Endometrial microvascular endothelial cells (primary cell): ENCODE measurements around the gene FNDC3B. TPM values are rescaled to one million over a fixed set of nuclear protein-coding genes. Genes with fewer than 3 reads are reported as not detected.
"Not testable (repeated sequence)": the region's sequence is repeated elsewhere in the genome, so short reads cannot be mapped to it uniquely, and the experiment has no call there.

Source experiments
- in situ Hi-C: cut with HindIII; loops from 2 replicates; pipeline ENCODE4 v1.10.0; 2017; ENCODE audit warnings: low sequenced_read_pairs, low pct_unique_long_range_greater_than_20kb; ENCODE audit errors: inconsistent ontology term
- total RNA-seq: library from RNA; depleted of rRNA; stranded (reverse); fragments of >200 nt; gene quantifications from one replicate; pipeline ENCODE4 v1.2.3, GENCODE V29; 2015; ENCODE audit errors: inconsistent ontology term

Gene FNDC3B
- 83.1 TPM for total RNA-seq

GRCh38 chr3:172039436-172040077 lies at the start of gene FNDC3B:
FNDC3B (plus strand) TSS chr3:172039578; CDS start chr3:172112480, 72,902 bp downstream.
- in situ Hi-C loops: no loop called here

DNA sequence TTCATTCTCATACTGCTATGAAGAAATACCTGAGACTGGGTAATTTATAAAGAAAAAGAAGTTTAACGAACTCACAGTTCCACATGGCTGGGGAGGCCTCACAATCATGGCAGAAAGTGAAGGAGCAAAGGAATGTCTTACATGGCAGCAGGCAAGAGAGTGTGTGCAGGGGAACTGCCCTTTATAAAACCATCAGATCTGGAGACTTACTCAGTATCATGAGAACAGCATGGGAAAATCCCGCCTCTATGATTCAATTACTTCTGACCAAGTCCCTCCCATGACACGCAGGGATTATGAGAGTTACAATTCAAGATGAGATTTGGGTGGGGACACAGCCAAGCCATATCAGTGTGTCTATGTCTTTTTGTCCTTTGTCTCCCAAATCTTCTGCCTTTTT lies 49.1 kb upstream of the FNDC3B start:
- in situ Hi-C loops: not testable (repeated sequence)

DNA sequence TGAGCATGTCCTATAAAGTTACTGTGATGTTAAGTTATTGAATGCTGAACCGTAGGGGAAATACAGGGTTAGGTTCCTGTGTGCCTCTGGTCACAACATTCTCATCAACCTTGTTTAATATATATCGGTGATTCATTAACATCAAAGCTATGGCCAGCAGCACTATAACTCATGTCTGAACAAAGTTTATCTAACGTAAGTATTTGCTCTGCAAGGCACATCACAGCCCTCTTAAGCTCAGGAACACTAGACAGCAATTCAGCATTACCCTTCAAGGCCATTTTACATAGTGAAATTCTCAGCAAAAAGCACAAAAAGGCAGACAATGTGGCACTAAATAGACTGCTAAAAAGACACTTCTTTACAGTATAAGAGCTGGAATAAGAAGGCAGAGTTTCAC lies 48.2 kb upstream of the FNDC3B start:
- in situ Hi-C loops: no loop called here

DNA sequence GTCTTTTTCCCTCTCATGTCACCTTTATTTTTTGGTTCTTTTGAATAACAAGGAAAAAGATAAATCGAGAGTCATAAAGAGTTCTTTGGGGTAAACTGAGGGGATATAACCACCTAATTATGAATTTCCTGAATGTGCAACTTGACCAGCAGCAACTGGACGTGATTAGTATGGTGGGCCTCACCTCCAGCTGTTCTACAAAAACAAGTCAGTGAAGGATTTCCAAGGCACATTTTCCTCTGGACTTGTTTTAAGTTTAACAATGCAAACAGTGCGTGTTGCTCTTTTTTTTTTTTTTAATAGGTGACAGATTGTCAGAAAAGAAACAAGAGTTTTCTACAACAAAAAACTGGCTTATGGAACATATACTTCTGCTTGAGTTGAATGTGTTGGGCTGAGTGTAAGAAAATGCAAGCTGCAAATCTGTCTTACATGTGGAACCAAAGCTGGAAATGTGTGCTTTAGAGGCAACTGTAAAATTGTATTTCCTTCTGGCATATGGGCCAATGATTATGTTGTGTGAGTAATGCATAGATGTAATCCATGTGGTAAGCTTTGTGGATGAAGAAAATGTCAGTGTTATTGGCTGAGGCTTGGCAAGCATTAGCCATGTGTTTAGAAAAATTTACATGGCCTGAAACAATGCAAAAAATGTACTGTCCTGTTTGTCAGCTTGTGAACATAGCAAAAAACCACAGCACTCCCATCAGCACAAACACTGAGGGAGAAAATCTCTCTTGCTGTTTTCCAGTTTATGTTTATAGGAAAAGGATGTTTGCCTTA lies 44.5 kb upstream of the FNDC3B start:
- in situ Hi-C loops: no loop called here

DNA sequence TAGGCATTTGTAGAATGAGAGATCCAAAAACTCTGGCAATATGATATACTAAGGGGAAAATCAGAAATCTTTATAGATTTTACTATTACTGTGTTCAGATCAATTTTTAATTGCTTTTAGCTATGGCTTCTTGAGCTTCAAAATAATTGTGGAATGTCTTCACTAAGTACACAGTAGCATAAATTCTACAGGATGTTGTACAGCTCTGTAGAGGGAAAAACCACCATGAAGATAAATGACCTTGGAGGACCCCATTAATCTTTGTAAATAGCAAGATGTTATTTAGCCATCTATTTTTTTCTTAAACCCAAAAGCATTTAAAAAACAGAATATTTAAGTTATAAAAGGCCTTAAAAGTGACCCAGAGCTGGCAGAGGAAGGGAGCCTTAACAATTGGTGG lies 43.9 kb upstream of the FNDC3B start:
- in situ Hi-C loops: no loop called here

GRCh38 chr3:171996178-171996817 lies 43.1 kb upstream of the FNDC3B start:
- in situ Hi-C loops: no loop called here

- in situ Hi-C loops: not testable (repeated sequence)
Observed at GRCh38 chr3:171998731-171999130, 40.6 kb upstream of the FNDC3B start.

GRCh38 chr3:172001616-172002015 lies 37.8 kb upstream of the FNDC3B start:
- in situ Hi-C loops: not testable (repeated sequence)

DNA sequence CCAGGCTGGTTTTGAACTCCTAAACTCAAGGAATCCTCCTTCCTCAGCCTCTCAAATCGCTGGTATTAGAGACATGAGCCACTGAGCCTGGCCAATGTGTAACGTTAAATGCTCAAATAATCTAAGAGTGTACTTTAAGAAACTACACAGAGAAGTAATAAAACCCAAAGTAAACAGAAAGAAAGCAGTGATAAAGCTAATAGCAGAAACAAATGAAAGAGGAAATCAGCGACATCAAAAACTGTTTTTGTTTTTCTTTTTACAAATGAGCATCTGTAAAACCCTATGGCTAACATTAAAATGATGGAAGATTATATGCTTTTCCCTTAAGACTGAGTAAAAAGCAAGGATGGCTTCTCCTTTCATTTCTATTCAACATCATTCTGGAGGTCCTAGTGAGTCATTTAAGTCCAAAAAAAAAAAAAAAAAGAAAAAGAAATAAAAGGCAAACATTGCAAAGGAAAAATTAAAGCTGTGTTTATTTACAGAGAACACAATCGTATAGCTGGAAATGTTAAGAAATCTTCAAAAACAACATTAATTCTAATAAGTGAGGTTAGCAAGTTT lies 36.8 kb upstream of the FNDC3B start:
- in situ Hi-C loops: no loop called here

- in situ Hi-C loops: no loop called here
Observed at GRCh38 chr3:172003146-172003545, 36.2 kb upstream of the FNDC3B start.

DNA sequence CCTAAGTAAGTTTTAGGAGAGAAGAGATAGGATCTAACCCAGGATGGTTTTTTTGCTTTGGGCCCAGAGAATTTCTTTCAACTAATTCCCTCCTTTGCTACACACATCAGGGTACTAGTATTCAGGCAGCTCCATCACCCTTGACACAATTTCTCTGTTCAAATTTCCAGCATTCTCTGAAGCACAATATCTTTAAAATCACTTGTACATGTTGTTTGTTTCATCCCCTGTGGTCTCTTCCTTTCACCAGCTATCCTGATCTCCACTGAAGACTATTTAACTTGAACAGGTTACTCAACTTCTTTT lies 32.4 kb upstream of the FNDC3B start:
- in situ Hi-C loops: no loop called here

- in situ Hi-C loops: no loop called here
Observed at GRCh38 chr3:172009803-172010202, 29.6 kb upstream of the FNDC3B start.

GRCh38 chr3:172012775-172013174 lies 26.6 kb upstream of the FNDC3B start:
- in situ Hi-C loops: no loop called here

- in situ Hi-C loops: no loop called here
Observed at GRCh38 chr3:172014145-172014544, 25.2 kb upstream of the FNDC3B start.

DNA sequence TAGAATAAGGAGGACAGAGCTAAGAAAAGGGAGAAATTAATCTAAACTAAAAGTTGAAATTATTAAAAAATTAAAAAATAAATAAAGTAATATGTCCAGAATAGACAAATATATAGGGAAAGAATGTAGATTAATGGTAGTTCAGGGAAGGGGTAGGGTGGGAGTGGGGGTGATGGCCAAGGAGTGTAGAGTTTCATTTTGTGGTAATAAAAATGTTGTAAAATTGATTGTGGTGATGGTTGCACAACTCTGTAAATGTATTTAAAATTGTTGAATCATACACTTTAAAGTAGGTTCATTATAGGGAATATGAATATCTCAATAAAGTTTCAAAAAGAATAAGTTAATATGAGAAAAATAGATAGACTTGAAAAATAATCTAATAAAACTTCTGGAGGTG lies 21.0 kb upstream of the FNDC3B start:
- in situ Hi-C loops: no loop called here

DNA sequence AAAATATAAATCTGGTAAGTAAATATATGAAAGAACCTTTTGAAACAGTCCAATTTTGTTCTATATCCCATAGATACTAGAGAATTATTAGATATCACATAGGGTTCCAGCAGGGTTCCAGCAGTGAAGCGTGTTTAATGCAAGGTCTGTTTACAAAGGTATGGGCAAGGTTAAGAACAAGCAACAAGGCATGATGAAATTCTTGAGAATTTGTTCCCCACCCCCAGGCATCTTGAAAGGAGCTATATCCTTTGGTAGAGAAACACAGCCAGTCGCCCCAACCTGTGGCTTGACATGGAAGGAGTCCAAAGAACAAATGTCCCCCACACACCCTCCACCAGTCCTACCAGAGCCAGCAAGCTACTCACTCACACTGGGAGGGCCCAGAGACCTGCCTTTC lies 18.6 kb upstream of the FNDC3B start:
- in situ Hi-C loops: no loop called here

DNA sequence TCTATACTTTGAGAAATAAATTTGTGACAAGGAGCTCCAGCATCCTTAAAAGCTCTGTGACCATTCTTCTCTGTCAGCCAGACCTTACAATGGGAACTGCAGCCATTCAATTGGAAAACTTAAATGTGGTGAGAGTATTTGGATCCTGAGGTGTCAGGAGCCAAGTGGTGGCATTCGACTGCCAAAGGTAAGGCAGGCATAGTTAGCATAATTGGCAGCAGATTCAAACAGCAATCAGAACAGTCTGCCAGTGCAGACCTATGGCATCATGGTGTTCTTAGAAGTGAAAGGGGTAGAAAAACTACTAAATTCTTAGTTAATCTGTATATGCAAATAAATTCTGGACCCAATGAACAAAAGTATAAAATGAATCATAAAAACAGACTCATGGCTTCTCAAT lies 18.2 kb upstream of the FNDC3B start:
- in situ Hi-C loops: no loop called here

DNA sequence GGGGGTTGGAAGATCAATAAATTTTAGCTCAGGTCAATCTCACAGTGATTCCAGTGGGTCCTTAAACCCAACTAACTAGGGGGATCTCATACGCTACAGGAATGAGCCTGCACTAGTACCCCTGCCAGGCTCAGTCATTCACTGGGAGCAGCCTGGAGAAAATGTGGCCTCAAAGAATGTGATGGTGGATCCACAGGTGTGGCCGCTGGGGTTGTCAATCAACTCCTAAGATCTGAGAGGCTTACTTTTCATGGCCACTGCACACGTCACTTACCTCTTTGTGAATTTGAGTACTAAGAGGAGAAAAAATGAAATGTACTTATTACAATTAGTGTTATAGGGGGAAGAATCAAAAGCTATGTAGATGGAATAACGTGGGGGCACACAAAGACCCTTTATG lies 17.5 kb upstream of the FNDC3B start:
- in situ Hi-C loops: no loop called here

DNA sequence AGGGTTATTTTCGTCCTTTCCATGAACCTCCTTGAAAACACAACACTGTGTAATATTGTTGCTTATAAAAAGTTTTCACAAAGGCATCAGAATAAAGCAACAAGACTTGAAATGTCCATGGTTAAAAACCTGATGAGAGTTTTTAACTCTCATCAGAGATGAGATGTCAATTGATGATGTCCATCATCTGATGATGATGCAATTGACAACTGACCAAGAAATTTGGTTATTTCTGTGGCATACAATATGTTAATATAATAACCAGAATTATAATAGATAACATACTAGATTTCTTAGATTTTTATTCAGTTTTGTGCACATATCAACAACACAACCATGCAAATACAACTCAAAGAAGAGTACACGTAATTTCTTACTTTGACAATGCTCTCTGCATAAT lies 15.5 kb upstream of the FNDC3B start:
- in situ Hi-C loops: no loop called here

GRCh38 chr3:172024679-172025078 lies 14.7 kb upstream of the FNDC3B start:
- in situ Hi-C loops: no loop called here
